Ovary (tissue), 9 donors: Measurements from ENCODE around the gene GABRB1. TPM values are rescaled to one million over a fixed set of nuclear protein-coding genes. Genes with fewer than 3 reads are reported as not detected.

Source experiments
- DNase-seq, 5 donors: peaks; one replicate each; pipeline ENCODE4 v3.0.0-alpha.2; 2019 to 2020
- H3K27ac ChIP-seq, 2 donors: fragments of 200-600 bp; one replicate each; pipeline versions ENCODE4 v1.5.1 to v1.8.0; 2019 to 2022
- H3K27me3 ChIP-seq: fragments of 200-600 bp; one replicate; pipeline ENCODE4 v1.8.0; 2022
- H3K36me3 ChIP-seq: fragments of 200-600 bp; sonication (generic); one replicate; pipeline ENCODE4 v1.5.1; 2019
- H3K4me1 ChIP-seq: one replicate; pipeline ENCODE4 v1.8.1; 2013; ENCODE audit warnings: mild to moderate bottlenecking, moderate library complexity; ENCODE audit not compliant: insufficient read depth
- H3K4me3 ChIP-seq: fragments of 200-600 bp; sonication (generic); one replicate; pipeline ENCODE4 v1.5.1; 2017
- H3K9me3 ChIP-seq, 2 donors: fragments of 200-600 bp in 1 of 2; sonication (generic) in 1 of 2; one replicate each; pipeline versions ENCODE4 v1.5.1 to v1.8.1; 2013 to 2019; ENCODE audit warnings: mild to moderate bottlenecking in 1 of 2, moderate library complexity in 1 of 2
- CTCF ChIP-seq, 3 donors: fragments of 450-650 bp in 2 of 3; fragments of 200-600 bp in 1 of 3; IDR thresholded peaks; one replicate each; pipeline versions ENCODE4 v1.5.1 to v1.8.0; 2016 to 2022; ENCODE audit warnings: antibody characterized with exemption in 3 of 3, mild to moderate bottlenecking in 1 of 3
- EP300 ChIP-seq: sonication (generic); formaldehyde crosslinking; IDR thresholded peaks from one replicate; pipeline ENCODE4 v1.6.1; 2017; ENCODE audit warnings: antibody characterized with exemption
- POLR2A ChIP-seq: fragments of 450-650 bp; IDR thresholded peaks from one replicate; pipeline ENCODE4 v1.6.1; 2017; ENCODE audit warnings: antibody characterized with exemption, mild to moderate bottlenecking, moderate library complexity
- WGBS, 3 donors: extraction: QIAGEN DNeasy Blood & Tissue Kit in 1 of 3; methylation state at CpG; one replicate each; pipeline versions ENCODE4 v1.1.5 to v1.1.7; 2013 to 2017; 5-methylcytosine and 5-hydroxymethylcytosine counted together
- intact Hi-C, 4 donors: fragments of 100-400 bp; cut with DNase I; formaldehyde crosslinking; loops; one replicate each; pipeline versions ENCODE4 v1.11.0 to v1.15.1; 2022 to 2023
- polyA plus RNA-seq, 2 donors: library from polyadenylated mRNA; stranded (reverse); fragments of 200-250 nt in 1 of 2; fragments of 350-450 nt in 1 of 2; fragmentation: Illumina TruSeq in 1 of 2; extraction: RNeasy Lipid Tissue Mini Kit (QIAGEN cat#74804) in 1 of 2; gene quantifications; one replicate each; pipeline ENCODE4 v1.2.3, GENCODE V29; 2013 to 2014
- total RNA-seq, 7 donors: library from RNA; depleted of rRNA in 2 of 7; stranded (reverse); fragments of >200 nt in 2 of 7; fragmentation: NEBNext Ultra II Directional in 3 of 7; extraction: Animal tissue kit (Norgen Biotek cat#: 25700) in 3 of 7; gene quantifications; one replicate each; pipeline versions ENCODE4 v1.1.0 to v1.2.4, GENCODE V29; 2016 to 2023
- donor health status: DM: no; HTN: no; CAD: no; lungs with moderate emphysema.
- donor health status: DM: no; HTN: no; CAD: no.
- donor health status: Bipolar disorder and iron deficiency.
- donor health status: DM: yes; HTN: yes; CAD: no.
- donor health status: DM: no; HTN: no; CAD: no.
- donor health status: DM: yes; HTN: yes; CAD: no.

GABRB1 gene
- total and polyA plus RNA-seq, 9 donors, result 0.23 to 0.43 TPM; not detected in 7

- 27 to 56% (median 29%) methylated on average over 4 of the region's 4 CpGs for WGBS, 3 donors
- H3K27ac ChIP-seq, result no peak overlapping the region
Measured at GRCh38 chr4:47194036-47194737, 162.8 kb downstream of the GABRB1 start.

GRCh38 chr4:47195706-47196105 is 164.3 kb downstream of the GABRB1 start:
- H3K36me3 ChIP-seq, result no peaks in the 10 kb centered on the region
- intact Hi-C loops, result no loop called here
- TF ChIP-seq EP300 (no peak), POLR2A (no peak), CTCF (IDR thresholded peaks at IDR 0.05) (no peak)
- H3K27me3 ChIP-seq, result no peaks in the 10 kb centered on the region
- H3K27ac ChIP-seq, result no peak overlapping the region
- no peak for DNase-seq
- no peaks in the 10 kb centered on the region for H3K4me1 ChIP-seq
- no peak overlapping the region for H3K4me3 ChIP-seq
- H3K9me3 ChIP-seq, result no peaks in the 10 kb centered on the region

More at GRCh38 chr4:47194036-47194737, 162.8 kb downstream of the GABRB1 start:
- Histone ChIP-seq H3K36me3 (no peaks in the 10 kb centered on the region), H3K4me1 (no peaks in the 10 kb centered on the region), H3K9me3 (no peaks in the 10 kb centered on the region), H3K27me3 (no peaks in the 10 kb centered on the region), H3K4me3 (no peak overlapping the region)
- TF ChIP-seq EP300 (no peak), CTCF (IDR thresholded peaks at IDR 0.05) (no peak), POLR2A (no peak)
- intact Hi-C loops, result no loop called here
- DNase-seq, result no peak

GRCh38 chr4:47198791-47199190 is 167.4 kb downstream of the GABRB1 start:
- intact Hi-C loops, result no loop called here
- TF ChIP-seq CTCF (IDR thresholded peaks at IDR 0.05) (no peak), POLR2A (no peak), EP300 (no peak)
- H3K9me3 ChIP-seq, result no peaks in the 10 kb centered on the region
- no peaks in the 10 kb centered on the region for H3K4me1 ChIP-seq
- H3K4me3 ChIP-seq, result no peak overlapping the region
- no peaks in the 10 kb centered on the region for H3K27me3 ChIP-seq
- DNase-seq, result no peak
- no peaks in the 10 kb centered on the region for H3K36me3 ChIP-seq
- WGBS, 3 donors, result 40 to 54% (median 45%) methylated on average over 5 of the region's 5 CpGs
- H3K27ac ChIP-seq, result no peak overlapping the region

GRCh38 chr4:47203593-47203992 is 172.2 kb downstream of the GABRB1 start:
- no peak for TF ChIP-seq POLR2A
- 41 to 72% (median 61%) methylated on average over 2 of the region's 2 CpGs for WGBS, 3 donors
- Histone ChIP-seq H3K27me3 (no peaks in the 10 kb centered on the region), H3K4me1 (no peaks in the 10 kb centered on the region), H3K9me3 (no peaks in the 10 kb centered on the region), H3K4me3 (no peak overlapping the region), H3K27ac (no peak overlapping the region), H3K36me3 (no peaks in the 10 kb centered on the region)
- no peak for DNase-seq
- intact Hi-C loops, result no loop called here

GRCh38 chr4:47207555-47207954 is 176.2 kb downstream of the GABRB1 start:
- Histone ChIP-seq H3K27ac (no peak overlapping the region), H3K9me3 (no peaks in the 10 kb centered on the region), H3K36me3 (no peaks in the 10 kb centered on the region), H3K4me1 (no peaks in the 10 kb centered on the region), H3K27me3 (no peaks in the 10 kb centered on the region), H3K4me3 (no peak overlapping the region)
- WGBS, 3 donors, result 73 to 84% (median 78%) methylated on average over 1 of the region's 1 CpG
- TF ChIP-seq CTCF (IDR thresholded peaks at IDR 0.05) (no peak), POLR2A (no peak), EP300 (no peak)
- DNase-seq, result no peak
- intact Hi-C loops, result no loop called here
